Aorta (tissue), 5 donors: ENCODE measurements around the gene NFS1. TPM values are rescaled to one million over a fixed set of nuclear protein-coding genes. Genes with fewer than 3 reads are reported as not detected.
"Not testable (repeated sequence)": the region's sequence is repeated elsewhere in the genome, so short reads cannot be mapped to it uniquely, and the experiment has no call there.

Experiments used
- ATAC-seq: fragments of 200-7000 bp; cut with Tn5 transposase; one replicate; pipeline ENCODE4 v1.9.1; 2022; ENCODE audit warnings: moderate library complexity; ENCODE audit not compliant: low FRiP score
- DNase-seq, 2 donors: peaks; one replicate each; pipeline ENCODE4 v3.0.0-alpha.2; 2020
- H3K27ac ChIP-seq, 2 donors: one replicate each; pipeline ENCODE4 v1.5.1; 2013; ENCODE audit warnings: low read length in 2 of 2, mild to moderate bottlenecking in 2 of 2, moderate library complexity in 2 of 2, control low read depth in 1 of 2, inconsistent platforms in 1 of 2, low read depth in 1 of 2
- H3K27me3 ChIP-seq, 2 donors: one replicate each; pipeline ENCODE4 v1.6.1; 2013; ENCODE audit warnings: control low read depth in 1 of 2, low read length in 1 of 2, mild to moderate bottlenecking in 1 of 2, moderate library complexity in 1 of 2; ENCODE audit not compliant: insufficient read depth in 2 of 2, control insufficient read depth in 1 of 2
- H3K36me3 ChIP-seq, 2 donors: one replicate each; pipeline ENCODE4 v1.6.1; 2013; ENCODE audit warnings: control low read depth in 1 of 2, low read length in 1 of 2, mild to moderate bottlenecking in 1 of 2; ENCODE audit not compliant: insufficient read depth in 2 of 2, control insufficient read depth in 1 of 2
- H3K4me1 ChIP-seq, 2 donors: one replicate each; pipeline ENCODE4 v1.6.1; 2013; ENCODE audit warnings: low read length in 2 of 2, control low read depth in 1 of 2, mild to moderate bottlenecking in 1 of 2, moderate library complexity in 1 of 2; ENCODE audit not compliant: insufficient read depth in 2 of 2, control insufficient read depth in 1 of 2
- H3K4me3 ChIP-seq, 2 donors: one replicate each; pipeline ENCODE4 v1.5.1; 2013; ENCODE audit warnings: low read length in 2 of 2, control low read depth in 1 of 2, mild to moderate bottlenecking in 1 of 2
- H3K9me3 ChIP-seq: one replicate; pipeline ENCODE4 v1.6.1; 2013; ENCODE audit warnings: mild to moderate bottlenecking, low read length; ENCODE audit not compliant: control insufficient read depth
- WGBS, 2 donors: extraction: QIAGEN DNeasy Blood & Tissue Kit; methylation state at CpG; one replicate each; pipeline ENCODE4 v1.1.7; 2013; 5-methylcytosine and 5-hydroxymethylcytosine counted together
- intact Hi-C, 2 donors: fragments of 100-400 bp; cut with DNase I; formaldehyde crosslinking; loops; one replicate each; pipeline versions ENCODE4 v1.14.2 to v1.15.0; 2022
- polyA plus RNA-seq, 2 donors: library from polyadenylated mRNA; stranded (reverse); fragments of 200-250 nt; gene quantifications; one replicate each; pipeline ENCODE4 v1.2.3, GENCODE V29; 2013
- total RNA-seq, 2 donors: library from RNA; stranded (reverse); fragmentation: NEBNext Ultra II Directional; extraction: Animal tissue kit (Norgen Biotek cat#: 25700); gene quantifications; one replicate each; pipeline ENCODE4 v1.2.1, GENCODE V29; 2021
- donor health status: healthy with polysubstance abuse.
- donor health status: Bipolar disorder and iron deficiency.
- donor health status: DM: no; HTN: no; CAD: no.
- donor health status: DM: no; HTN: no; CAD: no.
- donor health status: DM: yes; HTN: yes; CAD: no.

Gene NFS1
- total and polyA plus RNA-seq, 4 donors, result 10.3 to 28.0 (median 17.3) TPM

GRCh38 chr20:35705894-35706293 is 6.7 kb upstream of the NFS1 start:
- DNase-seq, result peak in 1 of 2 donors; percentile 53
- WGBS, 2 donors, result 82 to 83% methylated on average over 11 of the region's 11 CpGs
- H3K36me3 ChIP-seq, H3K4me3 ChIP-seq, H3K9me3 ChIP-seq, ATAC-seq, H3K27me3 ChIP-seq, intact Hi-C loops, H3K27ac ChIP-seq, H3K4me1 ChIP-seq: not testable (repeated sequence)

- WGBS, 2 donors, result 74 to 77% methylated on average over 5 of the region's 5 CpGs
- intact Hi-C loops, result no loop called here
- Histone ChIP-seq H3K4me3 (no peak overlapping the region), H3K27ac (no peak overlapping the region), H3K27me3 (no peaks in the 10 kb centered on the region), H3K4me1 (no peaks in the 10 kb centered on the region), H3K9me3 (no peaks in the 10 kb centered on the region), H3K36me3 (no peaks in the 10 kb centered on the region)
- ATAC-seq (no peak), DNase-seq (no peak)
Measured at GRCh38 chr20:35704514-35705261, 5.5 kb upstream of the NFS1 start.

- WGBS, 2 donors, result 50 to 51% methylated on average over 4 of the region's 4 CpGs
- Histone ChIP-seq H3K4me3 (no peak overlapping the region), H3K27ac (no peak overlapping the region), H3K36me3 (no peaks in the 10 kb centered on the region), H3K27me3 (no peaks in the 10 kb centered on the region), H3K9me3 (no peaks in the 10 kb centered on the region), H3K4me1 (peaks cover 0 to under 1% of the 10 kb centered on the region in 2 donors)
- intact Hi-C loops, result no loop called here
- DNase-seq (no peak), ATAC-seq (no peak)
Measured at GRCh38 chr20:35702824-35703695, 3.9 kb upstream of the NFS1 start.

- no peaks in the 10 kb centered on the region for H3K27me3 ChIP-seq
- no peaks in the 10 kb centered on the region for H3K36me3 ChIP-seq
- H3K27ac ChIP-seq, result no peak overlapping the region
- DNase-seq (peak in 1 of 2 donors; percentile 65), ATAC-seq (no peak)
- H3K4me1 ChIP-seq, result peaks cover 0 to 5% of the 10 kb centered on the region in 2 donors
- intact Hi-C loops, result no loop called here
- no peak overlapping the region for H3K4me3 ChIP-seq
- no peaks in the 10 kb centered on the region for H3K9me3 ChIP-seq
- WGBS, 2 donors, result 70 to 76% methylated on average over 12 of the region's 12 CpGs
Measured at GRCh38 chr20:35702051-35702823, 3.1 kb upstream of the NFS1 start.

GRCh38 chr20:35700625-35701148 is 1.5 kb upstream of the NFS1 start:
- Histone ChIP-seq H3K9me3 (no peaks in the 10 kb centered on the region), H3K27me3 (no peaks in the 10 kb centered on the region), H3K36me3 (no peaks in the 10 kb centered on the region), H3K4me3 (no peak overlapping the region), H3K4me1 (peaks cover 0 to 5% of the 10 kb centered on the region in 2 donors), H3K27ac (no peak overlapping the region)
- DNase-seq (peak in 1 of 2 donors; percentile 37), ATAC-seq (no peak)
- WGBS, 2 donors, result 85 to 91% methylated on average over 7 of the region's 7 CpGs
- intact Hi-C loops, result no loop called here

GRCh38 chr20:35699957-35700624 is 939 bp upstream of the NFS1 start:
- Histone ChIP-seq H3K9me3 (no peaks in the 10 kb centered on the region), H3K36me3 (no peaks in the 10 kb centered on the region), H3K4me1 (peaks cover 0 to 5% of the 10 kb centered on the region in 2 donors), H3K27ac (peak overlapping the region in 1 of 2 donors; percentile 90), H3K27me3 (no peaks in the 10 kb centered on the region), H3K4me3 (peak overlapping the region; percentile 61 to 70)
- intact Hi-C loops, result loop anchor here in 1 of 2 donors (10.0 kb wide), 1 partner anchor 235 kb away; no protein-coding TSS in a partner anchor
- 10% methylated on average over 6 of the region's 6 CpGs for WGBS, 2 donors
- DNase-seq, result no peak
- ATAC-seq, result no peak

GRCh38 chr20:35698298-35699126 is 640 bp downstream of the NFS1 start:
- peak; percentile 11 for ATAC-seq
- DNase-seq, result peak in 1 of 2 donors; percentile 56
- Histone ChIP-seq H3K36me3 (no peaks in the 10 kb centered on the region), H3K9me3 (no peaks in the 10 kb centered on the region), H3K4me3 (peak overlapping the region; percentile 61 to 70), H3K4me1 (peaks cover 0 to 5% of the 10 kb centered on the region in 2 donors), H3K27me3 (no peaks in the 10 kb centered on the region), H3K27ac (peak overlapping the region in 1 of 2 donors; percentile 46)
- WGBS, 2 donors, result 3% methylated on average over 37 of the region's 37 CpGs
- intact Hi-C loops, result loop anchor here in 1 of 2 donors (10.0 kb wide), 1 partner anchor 234 kb away; no protein-coding TSS in a partner anchor
